GM12891 (cell line): Measurements from ENCODE around the gene EFCAB7.

Source experiments
- DNase-seq: peaks from one replicate; pipeline ENCODE4 v3.0.0; 2011; ENCODE audit warnings: low spot score; ENCODE audit not compliant: insufficient read length
- FAIRE-seq: peaks from 2 replicates; lab custom pipeline; 2011; peaks lifted over from hg19 to GRCh38; lab: Jason Lieb, UNC
- PAX5 ChIP-seq: IDR thresholded peaks from 2 replicates; pipeline ENCODE4 v1.6.1; 2011; ENCODE audit warnings: low read length, moderate library complexity, mild to moderate bottlenecking; ENCODE audit not compliant: insufficient read depth, severe bottlenecking
- POLR2A ChIP-seq: IDR thresholded peaks from 2 replicates; pipeline ENCODE4 v1.6.1; 2011; ENCODE audit warnings: low read depth, low read length, control low read depth
- POLR2AphosphoS5 ChIP-seq: IDR thresholded peaks from 2 replicates; pipeline ENCODE4 v1.6.1; 2011; ENCODE audit warnings: low read depth, low read length, control low read depth
- POU2F2 ChIP-seq: IDR thresholded peaks from 2 replicates; pipeline ENCODE4 v1.6.1; 2011; ENCODE audit warnings: low read depth, mild to moderate bottlenecking, control low read depth, low read length, moderate library complexity
- SPI1 ChIP-seq: IDR thresholded peaks from 2 replicates; pipeline ENCODE4 v1.6.1; 2011; ENCODE audit warnings: low read depth, low read length, control low read depth
- TAF1 ChIP-seq: IDR thresholded peaks from 2 replicates; pipeline ENCODE4 v1.6.1; 2011; ENCODE audit warnings: low read depth, low read length, control low read depth

EFCAB7 gene

GRCh38 chr1:63601061-63601460 lies 77.7 kb downstream of the EFCAB7 start:
- FAIRE-seq (no peak), DNase-seq (no peak)
- TF ChIP-seq POLR2AphosphoS5 (no peak), POU2F2 (no peak), PAX5 (no peak), TAF1 (no peak), POLR2A (no peak), SPI1 (no peak)

GRCh38 chr1:63601463-63601862 lies 78.1 kb downstream of the EFCAB7 start:
- TF ChIP-seq SPI1 (no peak), POLR2A (no peak), POLR2AphosphoS5 (no peak), POU2F2 (no peak), TAF1 (no peak), PAX5 (no peak)
- DNase-seq (no peak), FAIRE-seq (no peak)

DNA sequence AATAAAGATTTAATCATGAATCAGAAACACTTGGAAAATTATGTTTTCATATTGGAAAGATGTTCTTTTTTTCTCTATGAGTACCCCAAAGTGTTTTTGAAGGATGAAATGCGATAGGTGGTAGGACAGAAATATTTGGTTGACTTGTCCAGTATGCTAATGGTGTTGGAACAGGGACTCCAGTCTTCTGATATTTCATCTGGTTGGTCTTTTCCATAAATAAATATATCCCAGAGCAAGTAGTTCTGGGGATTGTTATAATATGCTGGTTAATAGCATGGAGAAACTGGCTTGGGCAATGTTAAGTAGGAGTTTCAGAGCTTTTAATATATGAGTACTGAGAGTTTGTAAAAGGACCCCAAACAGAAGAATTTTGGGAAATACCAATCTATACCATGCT lies 78.6 kb downstream of the EFCAB7 start:
- DNase-seq (no peak), FAIRE-seq (no peak)
- TF ChIP-seq POLR2AphosphoS5 = no peak
- no peak for TF ChIP-seq PAX5
- no peak for TF ChIP-seq POU2F2
- no peak for TF ChIP-seq TAF1
- no peak for TF ChIP-seq SPI1
- TF ChIP-seq POLR2A = no peak

- FAIRE-seq (no peak), DNase-seq (no peak)
- TF ChIP-seq PAX5 (no peak), SPI1 (no peak), POLR2AphosphoS5 (no peak), POU2F2 (no peak), TAF1 (no peak)
Measured at GRCh38 chr1:63602629-63603028, 79.3 kb downstream of the EFCAB7 start.

GRCh38 chr1:63603810-63604209 lies 80.5 kb downstream of the EFCAB7 start:
- FAIRE-seq (no peak), DNase-seq (no peak)
- TF ChIP-seq POU2F2 (no peak), TAF1 (no peak), POLR2A (no peak), POLR2AphosphoS5 (no peak), PAX5 (no peak), SPI1 (no peak)

- no peak for TF ChIP-seq PAX5
- no peak for TF ChIP-seq TAF1
- no peak for TF ChIP-seq POU2F2
- DNase-seq = no peak
Measured at GRCh38 chr1:63607322-63607721, 84.0 kb downstream of the EFCAB7 start.

DNA sequence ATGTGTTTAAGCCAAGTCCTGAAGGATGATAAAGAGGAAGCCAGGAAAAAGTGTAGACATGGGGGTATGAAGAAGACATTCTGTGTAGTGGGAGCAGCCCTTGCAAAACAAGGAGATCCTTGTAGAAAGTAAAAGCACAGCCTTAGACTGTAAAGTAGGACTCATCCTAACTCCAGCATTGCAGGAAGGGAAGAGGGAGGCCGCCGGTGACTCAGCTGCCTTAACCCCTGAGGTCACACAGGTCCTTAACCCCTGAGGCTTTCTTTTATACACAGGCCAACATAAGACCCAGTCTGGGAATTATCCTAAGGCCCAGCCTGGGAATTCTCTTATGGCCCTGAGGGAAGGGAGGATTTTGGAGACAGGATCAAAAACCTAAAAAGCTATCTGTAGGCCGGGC lies 87.9 kb downstream of the EFCAB7 start:
- DNase-seq = no peak
- FAIRE-seq = no peak
- TF ChIP-seq POLR2A = no peak
- TF ChIP-seq PAX5 = no peak
- no peak for TF ChIP-seq POU2F2

More at GRCh38 chr1:63607322-63607721, 84.0 kb downstream of the EFCAB7 start:
- FAIRE-seq = no peak

DNA sequence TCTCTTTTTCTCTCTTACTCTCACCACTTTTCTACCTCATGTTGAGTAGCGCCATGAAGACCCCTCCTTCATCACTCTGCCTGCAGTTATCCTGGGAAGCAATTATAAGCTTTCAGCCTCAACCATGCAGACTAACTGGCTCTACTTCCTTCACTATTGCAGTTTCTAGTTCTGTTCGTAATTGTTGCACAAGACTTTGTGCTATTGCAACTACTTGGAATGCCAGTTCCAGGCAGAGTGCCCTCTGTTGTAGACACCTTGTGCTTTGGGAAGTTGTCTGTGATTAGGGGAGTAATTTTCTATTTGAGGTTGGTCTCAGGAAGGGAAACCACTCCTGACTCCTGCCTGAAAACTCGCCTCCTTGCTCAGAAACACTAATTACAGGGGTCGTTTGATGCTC lies 89.2 kb downstream of the EFCAB7 start:
- no peak for FAIRE-seq
- TF ChIP-seq SPI1 = no peak
- no peak for TF ChIP-seq PAX5
- TF ChIP-seq TAF1 = no peak
- TF ChIP-seq POLR2AphosphoS5 = no peak
- no peak for TF ChIP-seq POU2F2
- TF ChIP-seq POLR2A = no peak
- no peak for DNase-seq

DNA sequence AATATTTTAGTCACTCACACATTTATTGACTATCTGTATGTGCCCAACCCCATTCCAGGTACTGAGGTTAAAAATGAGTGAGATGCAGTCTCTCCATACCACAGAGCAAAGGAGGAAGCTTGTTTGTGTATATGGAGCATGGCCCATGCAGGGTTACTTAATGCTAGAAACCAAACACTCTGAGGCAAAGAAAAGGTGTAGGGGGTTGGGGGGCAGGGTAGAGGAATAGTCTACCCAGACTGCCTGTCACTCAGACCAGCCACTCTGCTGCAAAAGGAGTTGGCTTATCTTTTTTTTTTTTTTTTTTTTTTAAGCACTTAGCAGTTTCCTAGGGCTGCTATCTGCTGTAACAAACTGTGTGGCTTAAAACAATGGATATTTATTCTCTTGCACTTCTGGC lies 89.6 kb downstream of the EFCAB7 start:
- no peak for TF ChIP-seq POLR2AphosphoS5
- TF ChIP-seq SPI1 = no peak
- TF ChIP-seq POU2F2 = no peak
- no peak for TF ChIP-seq PAX5
- FAIRE-seq (no peak), DNase-seq (no peak)

DNA sequence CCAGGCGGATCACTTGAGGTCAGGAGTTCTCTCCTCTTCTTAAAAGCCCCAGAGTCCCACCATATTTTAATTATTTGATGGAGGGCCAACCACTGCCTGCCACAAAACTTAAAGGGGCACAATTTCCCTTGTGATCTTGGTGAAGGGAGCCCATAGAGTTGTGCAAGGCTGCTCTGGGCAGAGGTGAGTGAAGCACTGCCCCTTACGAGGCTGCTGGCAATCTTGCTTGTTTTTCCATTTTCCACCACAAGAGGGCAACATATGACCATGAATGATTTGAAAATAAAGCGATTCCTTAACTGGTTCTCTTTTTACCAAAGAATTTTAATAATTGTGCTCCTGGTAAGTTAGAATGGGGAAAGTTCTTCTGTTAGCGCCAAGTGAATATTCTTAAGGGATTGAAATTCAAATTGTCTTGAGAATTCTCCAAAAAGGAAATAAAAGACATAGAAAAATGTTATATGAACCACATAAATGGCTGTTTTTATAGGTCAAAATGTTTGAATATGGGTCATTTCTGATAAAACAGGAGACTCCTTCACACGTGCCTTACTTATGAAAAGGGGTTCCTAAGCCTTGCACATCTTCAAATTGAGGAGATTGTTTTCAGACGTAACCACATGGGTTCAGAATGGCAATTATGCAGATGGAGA lies 92.6 kb downstream of the EFCAB7 start:
- FAIRE-seq (peak; percentile 93), DNase-seq (peak; percentile 18)

More for the DNA sequence above, 92.6 kb downstream of the EFCAB7 start:
- no peak for TF ChIP-seq POU2F2
- TF ChIP-seq SPI1 = no peak
- TF ChIP-seq PAX5 = no peak
- no peak for TF ChIP-seq TAF1
- no peak for TF ChIP-seq POLR2AphosphoS5
- TF ChIP-seq POLR2A = no peak
